ENCODE measurements around the gene STX10. TPM values are rescaled to one million over a fixed set of nuclear protein-coding genes. Genes with fewer than 3 reads are reported as not detected.

The STX10 gene, protein sequence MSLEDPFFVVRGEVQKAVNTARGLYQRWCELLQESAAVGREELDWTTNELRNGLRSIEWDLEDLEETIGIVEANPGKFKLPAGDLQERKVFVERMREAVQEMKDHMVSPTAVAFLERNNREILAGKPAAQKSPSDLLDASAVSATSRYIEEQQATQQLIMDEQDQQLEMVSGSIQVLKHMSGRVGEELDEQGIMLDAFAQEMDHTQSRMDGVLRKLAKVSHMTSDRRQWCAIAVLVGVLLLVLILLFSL
- 35.2 and 37.9 TPM in 2 replicates for total RNA-seq (2022)
- Bru-seq, nascent RNA = percentile 42 among the genes with signal in this experiment
- BruChase-seq, experiment 1, labeled RNA remaining after a 6-hour chase = percentile 58 among the genes with signal in this experiment
- percentile 52 among the genes with signal in this experiment for BruChase-seq, experiment 2, labeled RNA remaining after a 2-hour chase
- long read RNA-seq, transcript STX10-204 (8 exons, 1,136 nt) = major isoform, 35 of 53 reads
- long read RNA-seq, partial matches to known transcripts = 11 of 53 reads
- long read RNA-seq, other reads (novel, unspliced or antisense) = 3 of 53 reads

DNA sequence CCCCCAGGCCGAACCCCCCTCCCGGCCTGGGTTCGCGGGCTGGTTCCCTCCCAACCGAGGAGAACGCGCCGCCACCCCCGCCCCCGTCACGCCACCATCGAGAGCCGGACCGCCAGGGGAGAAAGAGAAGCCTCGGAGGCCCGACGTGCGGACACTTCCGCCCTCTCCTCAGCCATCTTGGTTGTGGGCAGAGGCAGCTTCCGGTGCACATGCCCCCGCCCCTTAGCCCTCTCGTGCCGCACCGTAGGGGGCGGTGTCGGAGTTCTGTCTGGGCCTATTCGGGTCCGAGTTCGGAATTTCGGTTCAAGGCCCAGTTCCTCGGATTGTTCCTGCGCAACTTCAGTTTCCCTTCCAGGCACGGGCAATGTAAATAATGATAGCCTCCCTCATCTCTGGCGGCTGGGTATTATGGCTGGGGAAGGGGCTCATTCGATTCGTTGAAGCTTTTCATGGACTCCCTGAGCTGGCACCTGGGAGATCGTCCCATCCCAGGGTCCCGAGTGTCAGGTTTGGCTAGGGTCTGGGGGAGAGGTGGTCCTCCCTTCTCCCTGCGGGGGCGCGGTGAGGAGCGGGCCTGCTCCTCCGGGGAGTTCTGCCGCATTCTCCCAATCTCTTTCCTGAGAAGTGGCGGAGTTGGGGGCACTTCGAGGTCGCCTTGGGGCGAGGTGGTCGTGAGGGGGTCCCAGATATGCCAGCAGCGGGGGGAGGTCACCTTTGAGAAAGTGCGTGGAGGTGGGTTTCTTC is at the start of gene STX10, which contains the start of gene IER2:
Gene STX10 (minus strand): TSS at position 189 of the 744 bp plus-strand sequence. CDS start 202 bp downstream, outside the sequence.
Gene IER2 (plus strand): TSS at position 225 of the 744 bp plus-strand sequence. CDS start 2,776 bp downstream, outside the sequence.
- Mint-ChIP-seq H3K27me3 (ENCODE audit: insufficient read depth, unreplicated experiment) (no peaks in the 10 kb centered on the region), H3K36me3 (ENCODE audit: insufficient read depth, unreplicated experiment) (peaks cover 47% of the 10 kb centered on the region), H3K9me3 (ENCODE audit: unreplicated experiment) (no peaks in the 10 kb centered on the region), H3K27ac (ENCODE audit: low read depth, unreplicated experiment) (peak within 1 kb of the TSS; percentile 92), H3K4me3 (ENCODE audit: unreplicated experiment) (peak within 1 kb of the TSS; percentile 82), H3K4me1 (ENCODE audit: insufficient read depth, unreplicated experiment) (peaks cover 11% of the 10 kb centered on the region)
- TF ChIP-seq, protein P1, sequence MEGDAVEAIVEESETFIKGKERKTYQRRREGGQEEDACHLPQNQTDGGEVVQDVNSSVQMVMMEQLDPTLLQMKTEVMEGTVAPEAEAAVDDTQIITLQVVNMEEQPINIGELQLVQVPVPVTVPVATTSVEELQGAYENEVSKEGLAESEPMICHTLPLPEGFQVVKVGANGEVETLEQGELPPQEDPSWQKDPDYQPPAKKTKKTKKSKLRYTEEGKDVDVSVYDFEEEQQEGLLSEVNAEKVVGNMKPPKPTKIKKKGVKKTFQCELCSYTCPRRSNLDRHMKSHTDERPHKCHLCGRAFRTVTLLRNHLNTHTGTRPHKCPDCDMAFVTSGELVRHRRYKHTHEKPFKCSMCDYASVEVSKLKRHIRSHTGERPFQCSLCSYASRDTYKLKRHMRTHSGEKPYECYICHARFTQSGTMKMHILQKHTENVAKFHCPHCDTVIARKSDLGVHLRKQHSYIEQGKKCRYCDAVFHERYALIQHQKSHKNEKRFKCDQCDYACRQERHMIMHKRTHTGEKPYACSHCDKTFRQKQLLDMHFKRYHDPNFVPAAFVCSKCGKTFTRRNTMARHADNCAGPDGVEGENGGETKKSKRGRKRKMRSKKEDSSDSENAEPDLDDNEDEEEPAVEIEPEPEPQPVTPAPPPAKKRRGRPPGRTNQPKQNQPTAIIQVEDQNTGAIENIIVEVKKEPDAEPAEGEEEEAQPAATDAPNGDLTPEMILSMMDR (IDR thresholded peaks at IDR 0.05; ENCODE audit: unreplicated experiment) = peak; percentile 25
- DNase-seq (ENCODE audit: unreplicated experiment) = peak; percentile 97
- intact Hi-C loops (cut with micrococcal nuclease) = loop anchor here (1.0 to 10.0 kb wide), 3 partner anchors 32 to 111 kb away; partner anchors contain the start of gene NACC1
- ChIA-PET POLR2A (interaction anchor here (0.8 to 4.0 kb wide), 11 partner anchors 14 to 204 kb away, joined by 3 to 53 read pairs (median 4); partner anchors contain the start of genes NACC1 and TRMT1), CTCF (interaction anchor here (0.6 to 1.4 kb wide), 10 partner anchors 8 to 579 kb away, joined by 3 to 6 read pairs (median 3); no protein-coding TSS in a partner anchor)
- BruUV-seq (replicated peaks) = no TSS peak

DNA sequence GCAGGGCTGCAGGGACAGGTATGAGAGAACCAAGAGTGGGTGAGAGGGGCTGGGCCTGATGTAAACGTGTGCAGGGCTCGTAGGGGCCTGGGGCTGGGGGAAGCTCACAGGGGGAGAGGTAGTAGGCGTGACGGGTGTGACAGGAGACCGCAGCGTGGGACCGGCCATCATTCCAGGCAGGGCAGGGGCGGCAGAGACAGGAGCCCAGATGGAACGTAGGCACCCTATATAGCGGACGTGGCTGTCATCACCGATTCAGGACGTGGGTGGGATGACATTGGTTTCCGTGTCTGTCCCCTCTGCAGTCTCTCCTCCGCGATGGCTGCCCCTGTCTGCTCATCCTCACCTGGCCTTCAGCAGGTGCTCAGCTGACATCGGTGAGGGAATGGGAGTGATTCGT is 48.5 kb upstream of the STX10 start:
- H3K4me1 Mint-ChIP-seq (ENCODE audit: insufficient read depth, unreplicated experiment) = no peaks in the 10 kb centered on the region
- POLR2A ChIA-PET = no interaction called here
- TF ChIP-seq, protein P1 (IDR thresholded peaks at IDR 0.05; ENCODE audit: unreplicated experiment) = no peak
- intact Hi-C loops (cut with micrococcal nuclease) = no loop called here
- H3K27me3 Mint-ChIP-seq (ENCODE audit: insufficient read depth, unreplicated experiment) = no peaks in the 10 kb centered on the region
- CTCF ChIA-PET = interaction anchor here (0.5 to 0.6 kb wide), 2 partner anchors 13 to 390 kb away, joined by 3 read pairs; no protein-coding TSS in a partner anchor
- no peaks in the 10 kb centered on the region for H3K9me3 Mint-ChIP-seq (ENCODE audit: unreplicated experiment)
- DNase-seq (ENCODE audit: unreplicated experiment) = no peak
- no TSS peak for BruUV-seq (replicated peaks)
- H3K27ac Mint-ChIP-seq (ENCODE audit: low read depth, unreplicated experiment) = no peak overlapping the region
- H3K4me3 Mint-ChIP-seq (ENCODE audit: unreplicated experiment) = no peak overlapping the region
- no peaks in the 10 kb centered on the region for H3K36me3 Mint-ChIP-seq (ENCODE audit: insufficient read depth, unreplicated experiment)

DNA sequence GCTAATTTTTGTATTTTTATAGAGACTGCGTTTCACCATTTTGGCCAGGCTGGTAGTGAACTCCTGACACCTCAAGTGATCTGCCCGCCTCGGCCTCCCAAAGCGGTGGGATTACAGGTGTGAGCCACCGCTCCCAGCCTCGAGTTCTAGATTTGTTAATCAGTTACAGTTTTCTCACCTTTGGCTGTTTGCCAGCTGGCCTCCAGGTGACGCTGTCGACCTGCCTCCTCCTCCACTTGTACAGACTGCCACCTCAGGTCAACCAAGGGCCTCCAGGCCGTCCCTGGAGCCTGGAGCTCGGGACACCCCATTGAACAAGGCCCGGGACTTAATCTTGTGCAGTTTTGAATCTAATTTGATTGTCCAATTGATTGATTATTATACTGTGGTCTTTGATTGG is 45.5 kb upstream of the STX10 start:
- H3K27ac Mint-ChIP-seq (ENCODE audit: low read depth, unreplicated experiment) = no peak overlapping the region
- peak; percentile 43 for DNase-seq (ENCODE audit: unreplicated experiment)
- no peaks in the 10 kb centered on the region for H3K4me1 Mint-ChIP-seq (ENCODE audit: insufficient read depth, unreplicated experiment)
- H3K27me3 Mint-ChIP-seq (ENCODE audit: insufficient read depth, unreplicated experiment) = no peaks in the 10 kb centered on the region
- H3K4me3 Mint-ChIP-seq (ENCODE audit: unreplicated experiment) = no peak overlapping the region
- no TSS peak for BruUV-seq (replicated peaks)
- ChIA-PET POLR2A (interaction anchor here (1.0 kb wide), 1 partner anchor 43 kb away, joined by 4 read pairs; no protein-coding TSS in a partner anchor), CTCF (interaction anchor here (0.6 to 4.2 kb wide), 23 partner anchors 10 to 1811 kb away, joined by 3 to 21 read pairs (median 4); partner anchors contain the start of gene EPOR)
- H3K36me3 Mint-ChIP-seq (ENCODE audit: insufficient read depth, unreplicated experiment) = no peaks in the 10 kb centered on the region
- TF ChIP-seq, protein P1 (IDR thresholded peaks at IDR 0.05; ENCODE audit: unreplicated experiment) = no peak
- intact Hi-C loops (cut with micrococcal nuclease) = no loop called here
- H3K9me3 Mint-ChIP-seq (ENCODE audit: unreplicated experiment) = no peaks in the 10 kb centered on the region

All from MCF 10A (cell line).